GM18951 (cell line): ENCODE measurements around the gene CUL7.
"Not testable (repeated sequence)": the region's sequence is repeated elsewhere in the genome, so short reads cannot be mapped to it uniquely, and the experiment has no call there.

Experiments used
- POLR2A ChIP-seq: IDR thresholded peaks from 4 replicates; pipeline ENCODE4 v1.6.1; 2011; ENCODE audit warnings: mild to moderate bottlenecking; ENCODE audit not compliant: insufficient read length, insufficient read depth; ENCODE audit errors: extremely low read depth
- in situ Hi-C: fragments of 300-500 bp; cut with MboI; formaldehyde crosslinking; loops from one replicate; pipeline ENCODE4 v1.12.0; 2022; ENCODE audit warnings: low sequenced_read_pairs, mixed read lengths, inconsistent platforms; ENCODE audit not compliant: unreplicated experiment

CUL7 gene

GRCh38 chr6:43012364-43012763 is 41.3 kb downstream of the CUL7 start:
- in situ Hi-C loops = no loop called here

DNA sequence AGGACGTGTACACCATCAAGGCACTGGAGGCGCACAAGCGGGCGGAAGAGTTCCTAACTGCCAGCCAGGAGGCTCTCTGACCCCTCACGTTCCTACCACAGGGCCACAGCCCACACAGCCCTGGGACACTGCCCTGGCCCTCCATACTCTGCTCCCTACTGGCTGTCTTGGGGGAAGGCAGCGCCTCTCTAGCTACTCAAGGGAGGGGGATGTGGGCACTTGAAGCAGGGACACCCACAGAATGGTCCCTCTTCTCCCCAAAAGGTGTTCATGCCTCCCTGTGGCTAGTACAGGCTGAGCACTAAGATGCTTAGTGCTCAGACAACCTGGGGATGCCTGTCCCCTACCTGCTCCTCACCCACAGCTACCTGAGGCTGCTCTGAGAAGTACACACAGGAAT is 42.4 kb downstream of the CUL7 start:
- in situ Hi-C loops = no loop called here
- no peak for TF ChIP-seq POLR2A

More at GRCh38 chr6:43012364-43012763, 41.3 kb downstream of the CUL7 start:
- no peak for TF ChIP-seq POLR2A

DNA sequence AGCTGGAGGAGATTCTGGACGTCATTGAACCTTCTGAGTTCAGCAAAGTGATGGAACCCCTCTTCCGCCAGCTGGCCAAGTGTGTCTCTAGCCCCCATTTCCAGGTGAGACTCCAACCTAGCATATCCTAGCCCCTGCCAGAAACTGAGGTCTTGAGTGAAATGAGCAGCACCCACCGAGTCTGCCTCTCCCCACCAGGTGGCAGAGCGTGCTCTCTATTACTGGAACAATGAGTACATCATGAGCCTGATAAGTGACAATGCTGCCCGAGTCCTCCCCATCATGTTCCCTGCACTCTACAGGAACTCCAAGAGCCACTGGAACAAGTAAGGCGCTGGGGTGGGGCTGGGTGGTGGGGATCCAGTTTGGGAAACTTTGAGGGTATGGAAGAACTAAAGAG is 44.5 kb downstream of the CUL7 start:
- in situ Hi-C loops = no loop called here
- TF ChIP-seq POLR2A = no peak

DNA sequence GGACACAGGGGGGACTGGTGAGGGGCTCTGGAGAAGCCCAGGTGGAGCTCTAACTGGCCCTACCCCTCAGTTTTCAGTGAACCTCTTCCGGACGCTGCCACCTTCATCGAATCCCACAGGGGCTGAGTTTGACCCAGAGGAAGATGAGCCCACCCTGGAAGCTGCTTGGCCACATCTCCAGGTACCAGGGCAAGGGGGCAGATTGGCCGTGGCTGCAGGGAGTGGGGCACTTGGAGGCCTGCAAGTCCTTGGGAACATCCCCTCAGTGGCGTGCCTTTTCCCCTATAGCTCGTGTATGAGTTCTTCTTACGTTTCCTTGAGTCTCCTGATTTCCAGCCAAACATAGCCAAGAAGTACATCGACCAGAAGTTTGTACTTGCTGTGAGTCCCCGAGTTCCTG is 46.5 kb downstream of the CUL7 start:
- in situ Hi-C loops = no loop called here
- TF ChIP-seq POLR2A = no peak

DNA sequence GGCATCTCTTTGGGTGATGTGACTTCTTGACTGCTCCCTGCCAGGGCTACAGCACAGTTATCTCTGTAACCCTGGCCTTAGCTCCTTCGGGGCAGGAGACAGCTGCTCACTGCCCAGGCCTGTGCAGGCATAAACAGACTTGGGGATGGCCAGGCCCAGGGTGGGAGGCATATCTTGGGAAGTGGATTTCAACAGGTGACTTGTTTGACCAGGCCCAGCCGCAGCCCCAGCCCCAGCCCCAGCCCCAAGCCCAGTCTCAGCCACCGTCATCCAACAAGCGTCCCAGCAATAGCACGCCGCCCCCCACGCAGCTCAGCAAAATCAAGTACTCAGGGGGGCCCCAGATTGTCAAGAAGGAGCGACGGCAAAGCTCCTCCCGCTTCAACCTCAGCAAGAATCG is 47.4 kb downstream of the CUL7 start:
- no peak for TF ChIP-seq POLR2A
- in situ Hi-C loops = no loop called here

- in situ Hi-C loops = no loop called here
- TF ChIP-seq POLR2A = no peak
These were observed 47.8 kb downstream of the CUL7 start for GRCh38 chr6:43005844-43006243.

- in situ Hi-C loops = no loop called here
- TF ChIP-seq POLR2A = no peak
These were observed 51.8 kb downstream of the CUL7 start for GRCh38 chr6:43001843-43002242.

DNA sequence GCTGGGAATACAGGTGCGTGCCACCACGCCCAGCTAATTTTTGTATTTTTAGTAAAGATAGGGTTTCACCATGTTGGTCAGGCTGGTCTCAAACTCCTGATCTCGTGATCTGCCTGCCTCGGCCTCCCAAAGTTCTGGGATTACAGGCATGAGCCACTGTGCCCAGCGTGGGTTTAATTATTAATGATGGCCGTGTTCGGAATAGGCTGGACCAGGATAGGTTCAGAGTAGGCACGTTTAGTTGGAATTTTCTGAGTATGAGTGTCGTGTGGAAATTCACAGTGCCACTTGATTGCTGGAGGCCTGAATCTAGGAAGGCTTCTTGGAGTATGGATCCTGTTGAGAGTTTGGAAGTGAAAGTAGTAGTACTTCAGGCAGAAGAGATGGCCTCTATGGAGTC is 55.4 kb downstream of the CUL7 start:
- in situ Hi-C loops = not testable (repeated sequence)

GRCh38 chr6:42996513-42996912 is 57.1 kb downstream of the CUL7 start:
- in situ Hi-C loops = no loop called here
- no peak for TF ChIP-seq POLR2A

GRCh38 chr6:42993445-42993844 is 60.2 kb downstream of the CUL7 start:
- TF ChIP-seq POLR2A = no peak
- in situ Hi-C loops = no loop called here

DNA sequence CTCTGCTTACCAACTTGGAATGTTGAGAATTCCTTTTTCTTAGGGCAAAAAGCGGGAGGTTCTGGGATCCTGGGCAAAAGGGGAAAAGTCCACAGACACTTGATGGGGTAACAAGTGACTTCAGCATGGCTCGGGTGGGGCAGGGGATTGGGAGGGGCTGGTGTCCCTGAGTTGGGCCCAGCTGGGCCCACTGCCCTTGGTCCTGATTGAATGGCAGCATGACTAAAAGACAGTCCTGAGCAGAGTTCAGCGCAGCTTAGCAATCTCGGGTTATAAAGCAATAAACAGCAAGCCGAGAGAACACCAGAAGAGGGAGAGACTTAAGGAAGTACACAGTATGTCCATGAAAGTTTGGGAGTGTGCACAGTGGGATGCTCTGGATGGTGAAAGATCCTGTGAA is 63.7 kb downstream of the CUL7 start:
- in situ Hi-C loops = no loop called here
- no peak for TF ChIP-seq POLR2A

- no peak for TF ChIP-seq POLR2A
- in situ Hi-C loops = no loop called here
These were observed 65.1 kb downstream of the CUL7 start for GRCh38 chr6:42988486-42989020.
